Gastroesophageal sphincter (tissue), 3 donors: ENCODE measurements around the gene HDAC6.

ENCODE experiments used
- CTCF ChIP-seq, 4 experiments: fragments of 200-600 bp in 2 of 4; fragments of 450-650 bp in 2 of 4; sonication (generic) in 1 of 4; IDR thresholded peaks; one replicate each; pipeline ENCODE4 v1.5.1; 2017 to 2019; ENCODE audit warnings: antibody characterized with exemption in 4 of 4, mild to moderate bottlenecking in 2 of 4, moderate library complexity in 2 of 4
- EP300 ChIP-seq: sonication (generic); formaldehyde crosslinking; IDR thresholded peaks from one replicate; pipeline ENCODE4 v1.6.1; 2017; ENCODE audit warnings: antibody characterized with exemption, mild to moderate bottlenecking
- POLR2A ChIP-seq, 2 donors: fragments of 450-650 bp; IDR thresholded peaks; one replicate each; pipeline ENCODE4 v1.6.1; 2017; ENCODE audit warnings: antibody characterized with exemption in 2 of 2, mild to moderate bottlenecking in 2 of 2, moderate library complexity in 1 of 2
- POLR2AphosphoS5 ChIP-seq: sonication (generic); formaldehyde crosslinking; IDR thresholded peaks from one replicate; pipeline ENCODE4 v1.6.1; 2017; ENCODE audit warnings: antibody characterized with exemption

- no peak for TF ChIP-seq CTCF (IDR thresholded peaks at IDR 0.05)
- TF ChIP-seq EP300: no peak
- no peak for TF ChIP-seq POLR2AphosphoS5
- TF ChIP-seq POLR2A (IDR thresholded peaks at IDR 0.05): no peak
Observed at GRCh38 chrX:48791063-48791820, 10.6 kb upstream of the HDAC6 start.
